ENCODE measurements around the gene TPO.

- TF ChIP-seq POLR2A (IDR thresholded peaks at IDR 0.05) (no peak), CTCF (IDR thresholded peaks at IDR 0.05) (no peak), EP300 (IDR thresholded peaks at IDR 0.05) (no peak)
Measured at GRCh38 chr2:1413156-1413710, at the start of gene TPO.

Measured in suprapubic skin (tissue), 3 donors.